ENCODE data around the gene FBXO31.

DNA sequence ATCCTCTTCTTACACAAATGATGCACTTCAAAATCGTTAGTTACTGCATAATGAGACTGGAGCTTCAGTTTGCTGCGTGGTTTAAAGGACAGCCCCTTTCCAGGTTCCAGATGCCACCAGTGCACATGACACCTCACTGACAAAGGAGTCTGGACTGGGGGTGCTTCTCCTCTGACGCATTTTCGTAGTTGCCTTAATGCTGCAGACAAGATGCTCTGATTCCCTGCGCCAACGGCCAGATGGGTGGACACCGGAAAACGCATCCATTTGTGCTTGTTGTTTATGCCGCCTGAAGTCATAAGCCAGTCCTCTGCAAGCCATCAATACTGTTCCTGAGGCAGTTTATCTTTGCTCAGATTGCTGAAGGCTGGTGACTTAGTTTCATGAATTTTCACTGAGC is 16.0 kb downstream of the FBXO31 start:
- TF ChIP-seq YY1 (tag by site-specific recombination; IDR thresholded peaks at IDR 0.05), result no peak
- TF ChIP-seq CTCF (tag by site-specific recombination; IDR thresholded peaks at IDR 0.05), result no peak
- TF ChIP-seq ZNF837 (tag by site-specific recombination; IDR thresholded peaks at IDR 0.05), result no peak
- TF ChIP-seq ZNF10 (tag by site-specific recombination; IDR thresholded peaks at IDR 0.05), result no peak

All from HEK293 (cell line).